Dendritic cell treated with granulocyte-macrophage colony-stimulating factor and Interleukin-4, amounts not matched to agents 40 ng/mL and 50 ng/mL, for 4 days (primary cell): ENCODE results near the gene KLK15.

Experiments used
- H3K27ac Mint-ChIP-seq: one replicate; pipeline ENCODE4 v1.8.0; 2022; ENCODE audit warnings: mild to moderate bottlenecking, mixed read lengths
- H3K27me3 Mint-ChIP-seq: one replicate; pipeline ENCODE4 v1.8.0; 2022; ENCODE audit warnings: mild to moderate bottlenecking, mixed read lengths
- H3K36me3 Mint-ChIP-seq: one replicate; pipeline ENCODE4 v1.8.0; 2022; ENCODE audit warnings: low read depth, mixed read lengths
- H3K4me1 Mint-ChIP-seq: one replicate; pipeline ENCODE4 v1.8.0; 2022; ENCODE audit warnings: low read depth, mixed read lengths
- H3K4me3 Mint-ChIP-seq: one replicate; pipeline ENCODE4 v1.8.0; 2022; ENCODE audit warnings: mild to moderate bottlenecking, moderate library complexity, mixed read lengths
- H3K9me3 Mint-ChIP-seq: one replicate; pipeline ENCODE4 v1.8.0; 2022; ENCODE audit warnings: mixed read lengths
- intact Hi-C: fragments of 100-400 bp; cut with micrococcal nuclease; formaldehyde crosslinking; loops from one replicate; pipeline ENCODE4 v1.15.0; 2022

Gene KLK15

DNA sequence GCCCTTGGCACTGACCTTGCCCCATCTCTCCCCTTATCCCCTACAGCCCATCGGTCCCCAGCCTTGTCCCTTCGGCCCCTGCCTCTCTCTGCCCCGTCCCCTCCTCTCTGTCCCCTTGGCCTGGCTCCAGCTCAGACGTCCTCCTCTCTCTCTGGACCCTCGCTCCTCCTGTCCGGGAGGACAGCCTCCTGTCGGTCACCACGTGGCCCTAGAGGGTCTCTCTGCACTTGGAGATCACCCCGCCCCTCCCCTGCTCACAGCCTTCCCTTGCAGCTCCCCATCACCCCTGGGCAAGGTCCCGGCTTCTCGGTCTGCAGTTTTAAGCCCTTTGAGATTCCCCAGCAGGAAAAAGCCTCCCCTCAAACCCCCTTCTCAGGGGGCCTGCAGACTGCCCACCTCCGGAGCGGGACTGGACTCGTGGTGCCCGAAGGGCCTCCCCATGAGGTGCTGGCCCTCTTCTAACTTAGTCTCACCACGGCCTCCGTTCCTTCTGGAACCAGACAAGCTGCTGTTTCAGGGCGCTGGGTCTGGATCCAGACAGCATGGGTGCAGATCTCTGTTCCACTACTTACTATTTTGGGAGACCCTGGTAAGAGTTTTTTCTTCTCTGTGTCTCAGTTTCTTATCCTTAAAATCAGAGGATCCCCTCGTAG, 3.3 kb upstream of the KLK15 start:
- Mint-ChIP-seq H3K4me1 (peaks cover 9% of the 10 kb centered on the region), H3K36me3 (no peaks in the 10 kb centered on the region), H3K27ac (peak overlapping the region; percentile 62), H3K4me3 (peak overlapping the region; percentile 71), H3K27me3 (peaks cover 66% of the 10 kb centered on the region), H3K9me3 (no peaks in the 10 kb centered on the region)
- intact Hi-C loops = no loop called here

- intact Hi-C loops = no loop called here
- peak overlapping the region; percentile 62 for H3K27ac Mint-ChIP-seq
- no peaks in the 10 kb centered on the region for H3K36me3 Mint-ChIP-seq
- no peaks in the 10 kb centered on the region for H3K9me3 Mint-ChIP-seq
- H3K4me1 Mint-ChIP-seq = peaks cover 9% of the 10 kb centered on the region
- H3K27me3 Mint-ChIP-seq = peaks cover 69% of the 10 kb centered on the region
- H3K4me3 Mint-ChIP-seq = peak overlapping the region; percentile 71
Observed at GRCh38 chr19:50835785-50836542, 2.6 kb upstream of the KLK15 start.

DNA sequence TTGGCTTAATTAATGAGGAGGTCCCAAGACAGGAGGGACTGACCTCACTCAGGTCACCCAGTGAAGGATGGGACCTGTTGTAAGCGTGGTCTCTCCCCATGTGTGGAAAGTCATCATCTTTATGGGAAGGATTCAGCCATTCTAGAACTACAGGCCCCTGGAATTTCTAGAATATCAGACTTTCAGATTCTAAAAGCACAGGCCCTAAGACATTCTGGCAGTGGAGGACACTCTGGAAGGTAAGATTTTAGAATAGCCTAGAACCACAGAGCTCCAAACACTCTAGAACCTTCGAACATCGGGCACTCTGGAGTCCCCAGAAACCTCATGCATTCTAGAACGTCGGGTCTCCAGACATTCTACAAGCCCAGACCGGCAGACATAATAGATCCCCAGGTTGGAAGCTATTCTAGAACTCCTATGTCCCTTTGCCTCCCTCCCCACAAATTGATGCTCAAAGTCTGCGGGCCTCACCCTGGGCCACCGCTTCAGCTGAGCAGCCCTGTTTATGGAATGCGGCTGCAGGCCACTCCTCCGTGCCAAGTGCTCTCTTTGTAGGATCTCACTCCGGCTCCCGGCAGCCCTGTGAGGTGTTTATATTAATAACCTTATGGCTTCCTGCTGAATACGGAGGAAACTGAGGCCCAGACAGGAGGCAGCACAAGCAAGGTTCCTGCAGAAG, 1.9 kb upstream of the KLK15 start:
- H3K27me3 Mint-ChIP-seq = peaks cover 69% of the 10 kb centered on the region
- intact Hi-C loops = no loop called here
- H3K4me3 Mint-ChIP-seq = peak overlapping the region; percentile 71
- peaks cover 9% of the 10 kb centered on the region for H3K4me1 Mint-ChIP-seq
- H3K36me3 Mint-ChIP-seq = no peaks in the 10 kb centered on the region
- peak overlapping the region; percentile 62 for H3K27ac Mint-ChIP-seq
- H3K9me3 Mint-ChIP-seq = no peaks in the 10 kb centered on the region

DNA sequence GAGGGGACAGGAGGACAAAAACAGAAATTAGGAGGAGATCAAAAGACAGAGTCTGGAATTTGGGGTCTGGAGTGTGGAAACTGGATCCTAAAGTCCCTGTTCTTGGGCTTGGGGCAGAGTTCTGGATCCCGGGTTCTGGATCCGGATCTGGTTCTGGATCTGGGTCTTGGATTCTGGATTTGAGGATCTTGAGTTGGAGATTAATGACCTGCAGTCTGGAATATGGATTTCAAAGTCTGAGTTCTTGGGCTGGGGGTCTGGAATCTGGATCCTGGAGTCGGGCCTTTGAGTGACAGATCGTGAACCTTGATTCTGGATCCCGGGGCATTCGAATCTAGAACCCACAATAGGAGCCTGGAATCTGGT, 411 bp upstream of the KLK15 start:
- no peaks in the 10 kb centered on the region for H3K9me3 Mint-ChIP-seq
- peaks cover 9% of the 10 kb centered on the region for H3K4me1 Mint-ChIP-seq
- peaks cover 65% of the 10 kb centered on the region for H3K27me3 Mint-ChIP-seq
- no peak overlapping the region for H3K4me3 Mint-ChIP-seq
- intact Hi-C loops = no loop called here
- H3K36me3 Mint-ChIP-seq = no peaks in the 10 kb centered on the region
- no peak overlapping the region for H3K27ac Mint-ChIP-seq

- no peaks in the 10 kb centered on the region for H3K9me3 Mint-ChIP-seq
- intact Hi-C loops = no loop called here
- H3K36me3 Mint-ChIP-seq = no peaks in the 10 kb centered on the region
- H3K4me3 Mint-ChIP-seq = no peak overlapping the region
- no peak overlapping the region for H3K27ac Mint-ChIP-seq
- H3K27me3 Mint-ChIP-seq = peaks cover 63% of the 10 kb centered on the region
- peaks cover 9% of the 10 kb centered on the region for H3K4me1 Mint-ChIP-seq
Observed at GRCh38 chr19:50832666-50833065, 708 bp downstream of the KLK15 start.

DNA sequence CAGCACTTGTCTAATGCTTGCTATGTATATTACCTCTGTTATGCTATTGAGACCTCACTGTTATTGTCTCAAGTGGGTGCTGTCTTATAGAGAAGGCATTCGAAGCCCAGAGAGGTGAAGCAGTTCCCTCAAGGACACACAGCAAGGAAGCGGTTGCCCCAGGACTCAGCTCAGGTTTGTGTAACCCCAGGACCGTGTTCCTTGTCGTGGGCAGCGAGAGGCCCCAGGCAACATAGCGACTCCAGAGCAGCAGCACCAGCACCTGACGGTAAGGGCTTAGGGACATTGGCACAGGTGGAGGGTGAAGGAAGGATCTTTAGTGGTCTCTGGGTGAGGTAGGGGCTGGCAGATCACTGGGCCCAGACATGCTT, 2.4 kb downstream of the KLK15 start:
- H3K4me1 Mint-ChIP-seq = peaks cover under 1% of the 10 kb centered on the region
- H3K27ac Mint-ChIP-seq = no peak overlapping the region
- intact Hi-C loops = no loop called here
- no peaks in the 10 kb centered on the region for H3K36me3 Mint-ChIP-seq
- peaks cover 60% of the 10 kb centered on the region for H3K27me3 Mint-ChIP-seq
- no peak overlapping the region for H3K4me3 Mint-ChIP-seq
- H3K9me3 Mint-ChIP-seq = no peaks in the 10 kb centered on the region

DNA sequence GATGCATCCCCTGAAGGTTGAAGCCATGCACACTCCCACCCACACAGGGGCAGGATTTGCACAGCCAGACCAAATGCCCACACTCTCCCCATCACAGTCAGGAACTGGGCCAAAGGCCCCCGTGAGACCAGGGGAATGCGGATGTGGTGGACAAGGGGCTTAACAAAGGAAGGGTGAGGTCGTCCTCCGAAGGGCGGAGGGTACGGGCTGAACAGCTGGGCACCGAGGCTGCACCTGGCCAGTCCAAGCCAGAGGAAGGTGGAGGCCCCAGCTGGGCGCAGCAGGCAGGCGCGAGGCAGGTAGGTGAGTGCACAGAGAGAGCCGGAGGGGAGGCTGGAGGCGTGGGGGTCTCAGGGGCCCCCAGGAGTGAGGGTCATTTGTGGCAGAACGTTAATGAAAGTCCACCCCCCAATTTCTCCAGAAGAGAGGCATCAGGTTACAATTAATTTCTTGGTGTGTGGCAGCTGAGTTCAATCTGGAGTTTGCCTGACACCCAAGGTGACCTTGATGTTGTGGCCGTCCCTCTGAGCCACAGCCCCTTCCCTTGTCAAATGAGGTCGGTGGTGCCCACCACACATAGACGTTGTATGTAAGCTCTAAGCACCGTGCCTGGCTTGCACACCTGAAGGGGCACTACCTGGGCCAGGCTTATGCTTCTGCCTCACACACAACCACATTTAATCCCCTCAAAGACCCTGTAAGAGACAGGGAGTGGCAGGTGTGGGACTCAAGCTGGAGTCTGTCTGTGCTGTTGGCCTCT, 2.9 kb downstream of the KLK15 start:
- Mint-ChIP-seq H3K36me3 (no peaks in the 10 kb centered on the region), H3K27ac (no peak overlapping the region), H3K27me3 (peaks cover 56% of the 10 kb centered on the region), H3K4me3 (no peak overlapping the region), H3K4me1 (no peaks in the 10 kb centered on the region), H3K9me3 (no peaks in the 10 kb centered on the region)
- intact Hi-C loops = no loop called here

GRCh38 chr19:50829801-50830200, 3.6 kb downstream of the KLK15 start:
- intact Hi-C loops = no loop called here

GRCh38 chr19:50827476-50827875, 5.9 kb downstream of the KLK15 start:
- Mint-ChIP-seq H3K36me3 (no peaks in the 10 kb centered on the region), H3K4me1 (no peaks in the 10 kb centered on the region), H3K9me3 (no peaks in the 10 kb centered on the region), H3K27me3 (peaks cover 48% of the 10 kb centered on the region), H3K27ac (no peak overlapping the region), H3K4me3 (no peak overlapping the region)
- intact Hi-C loops = no loop called here

More at GRCh38 chr19:50829801-50830200, 3.6 kb downstream of the KLK15 start:
- no peak overlapping the region for H3K27ac Mint-ChIP-seq
- no peaks in the 10 kb centered on the region for H3K4me1 Mint-ChIP-seq
- no peak overlapping the region for H3K4me3 Mint-ChIP-seq
- H3K36me3 Mint-ChIP-seq = no peaks in the 10 kb centered on the region
- H3K9me3 Mint-ChIP-seq = no peaks in the 10 kb centered on the region
- H3K27me3 Mint-ChIP-seq = peaks cover 49% of the 10 kb centered on the region

- no peaks in the 10 kb centered on the region for H3K9me3 Mint-ChIP-seq
- peaks cover 52% of the 10 kb centered on the region for H3K27me3 Mint-ChIP-seq
- no peak overlapping the region for H3K4me3 Mint-ChIP-seq
- H3K4me1 Mint-ChIP-seq = no peaks in the 10 kb centered on the region
- no peaks in the 10 kb centered on the region for H3K36me3 Mint-ChIP-seq
- H3K27ac Mint-ChIP-seq = no peak overlapping the region
- intact Hi-C loops = no loop called here
Observed at GRCh38 chr19:50826492-50827240, 6.7 kb downstream of the KLK15 start.

DNA sequence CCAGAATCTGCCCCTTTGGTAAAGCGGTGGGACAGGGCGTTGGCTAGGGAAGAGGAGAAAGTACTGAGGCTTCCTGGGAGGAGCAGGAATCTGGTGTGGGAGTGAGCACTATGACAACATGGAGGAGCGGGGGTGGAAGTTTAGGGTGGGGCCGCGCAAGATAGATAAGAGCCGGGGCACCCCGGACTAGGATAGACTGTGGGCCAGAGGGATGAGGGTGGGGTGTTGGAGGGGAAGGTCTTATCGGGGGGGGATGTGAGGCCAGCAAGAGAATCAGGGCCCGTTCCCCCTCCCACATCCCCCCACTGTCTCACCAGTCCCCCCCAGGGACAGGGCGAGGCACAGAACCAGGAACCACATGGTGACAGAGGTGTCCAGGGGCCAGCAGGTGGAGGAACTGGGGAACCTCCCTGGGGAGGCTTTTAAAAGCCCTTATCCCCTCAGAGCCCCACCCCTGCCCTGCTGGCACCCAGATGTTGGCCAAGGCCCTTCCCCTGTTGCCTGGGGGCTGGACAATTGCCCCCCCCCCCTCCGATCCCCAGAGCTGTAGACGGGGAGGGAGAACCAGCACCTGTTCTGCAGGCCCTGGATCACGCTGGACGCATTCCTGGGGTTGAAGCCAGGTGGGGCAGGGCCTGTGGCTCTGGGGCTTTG, 9.9 kb downstream of the KLK15 start, which contains the start of gene KLK1:
Gene KLK1, minus strand, starts transcription at position 399 of the 654 bp plus-strand sequence. Its CDS starts 39 bp downstream, at position 360.
- no peaks in the 10 kb centered on the region for H3K9me3 Mint-ChIP-seq
- no peak within 1 kb of the TSS for H3K4me3 Mint-ChIP-seq
- intact Hi-C loops = no loop called here
- no peak within 1 kb of the TSS for H3K27ac Mint-ChIP-seq
- peaks cover 24% of the 10 kb centered on the region for H3K4me1 Mint-ChIP-seq
- H3K27me3 Mint-ChIP-seq = peaks cover 73% of the 10 kb centered on the region
- H3K36me3 Mint-ChIP-seq = no peaks in the 10 kb centered on the region

DNA sequence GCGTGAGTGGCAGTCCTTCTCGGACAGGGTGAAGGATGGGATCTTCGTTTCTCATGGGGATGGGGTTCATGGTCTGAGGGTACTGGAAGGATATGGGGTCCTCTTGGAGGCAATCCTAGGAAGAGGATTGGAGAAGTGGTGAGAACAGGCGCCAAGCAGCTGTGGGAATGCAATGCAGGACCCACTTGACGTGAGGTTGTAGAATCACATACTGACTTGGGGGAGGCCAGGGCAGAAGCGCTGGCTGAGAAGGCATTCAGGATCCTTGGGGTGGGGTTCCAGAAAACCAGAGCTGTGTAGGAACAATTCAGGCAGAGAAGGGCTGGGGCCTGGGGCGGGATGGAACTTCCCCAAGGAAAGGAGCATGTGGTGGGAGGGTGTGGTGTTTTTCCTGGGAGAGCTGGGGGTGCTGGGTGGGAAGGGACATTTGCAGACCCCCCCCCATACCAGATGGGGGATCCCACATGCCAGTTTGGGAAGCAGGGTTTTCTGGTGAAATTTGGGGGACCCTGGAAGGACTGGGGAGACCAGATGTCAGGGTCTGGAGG, 10.6 kb downstream of the KLK15 start:
- H3K4me1 Mint-ChIP-seq = peaks cover 30% of the 10 kb centered on the region
- no peak overlapping the region for H3K4me3 Mint-ChIP-seq
- no peaks in the 10 kb centered on the region for H3K36me3 Mint-ChIP-seq
- H3K27me3 Mint-ChIP-seq = peaks cover 77% of the 10 kb centered on the region
- H3K27ac Mint-ChIP-seq = no peak overlapping the region
- no peaks in the 10 kb centered on the region for H3K9me3 Mint-ChIP-seq
- intact Hi-C loops = no loop called here

DNA sequence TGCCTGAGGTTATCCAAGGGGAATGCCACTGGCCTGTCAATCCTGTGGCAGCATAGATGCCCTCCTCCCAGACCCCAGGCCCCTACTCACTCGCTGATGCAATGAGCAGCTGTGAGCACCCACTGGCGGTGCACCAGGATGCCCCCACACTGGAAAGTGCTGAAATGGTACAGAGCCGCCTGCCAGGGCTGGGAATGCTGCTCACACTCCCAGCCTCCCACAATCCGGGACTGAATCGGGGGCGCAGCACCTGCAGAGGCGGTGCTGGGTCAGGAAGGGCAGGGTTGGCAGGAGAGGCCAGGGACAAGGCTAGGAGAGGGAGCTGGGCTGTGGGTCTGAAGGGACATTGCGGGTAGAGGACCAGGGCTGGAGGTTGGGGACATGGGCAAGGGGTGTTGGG, 11.8 kb downstream of the KLK15 start:
- intact Hi-C loops = no loop called here
- Mint-ChIP-seq H3K4me3 (no peak overlapping the region), H3K4me1 (peaks cover 30% of the 10 kb centered on the region), H3K36me3 (no peaks in the 10 kb centered on the region), H3K27ac (no peak overlapping the region), H3K9me3 (no peaks in the 10 kb centered on the region), H3K27me3 (peaks cover 79% of the 10 kb centered on the region)
